Measurements from ENCODE around the gene GJB5.
"Not testable (repeated sequence)": the region's sequence is repeated elsewhere in the genome, so short reads cannot be mapped to it uniquely, and the experiment has no call there.

Gene GJB5

DNA sequence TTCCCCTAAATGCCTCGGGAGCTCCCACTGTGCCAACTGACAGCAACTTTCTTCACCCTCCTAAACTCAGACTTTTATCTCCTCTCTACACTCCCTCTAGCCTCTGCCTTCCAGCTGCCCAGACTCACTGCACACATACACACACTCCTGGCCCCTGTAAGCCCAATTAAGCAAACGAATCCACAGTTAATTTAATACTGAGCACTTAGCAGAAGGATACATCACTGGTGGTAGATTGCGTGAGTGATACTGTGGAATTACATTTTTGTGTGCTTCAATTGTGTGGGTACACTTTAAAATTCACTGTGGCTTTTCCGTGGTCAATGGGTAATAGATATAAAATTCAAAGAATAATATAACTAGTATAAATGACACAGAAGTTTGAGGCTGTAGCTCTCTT, 33.6 kb upstream of the GJB5 start:
- DNase-seq (ENCODE audit: insufficient read length, low spot score) (no peak), FAIRE-seq (no peak)
- TF ChIP-seq PAX5 (IDR thresholded peaks at IDR 0.05; ENCODE audit: insufficient read depth, low read length, severe bottlenecking) (no peak), POLR2A (IDR thresholded peaks at IDR 0.05; ENCODE audit: low read depth, low read length) (no peak), SPI1 (IDR thresholded peaks at IDR 0.05; ENCODE audit: low read depth, low read length) (no peak), POU2F2 (IDR thresholded peaks at IDR 0.05; ENCODE audit: low read depth, low read length) (no peak), TAF1 (IDR thresholded peaks at IDR 0.05; ENCODE audit: low read depth, low read length) (no peak), POLR2AphosphoS5 (IDR thresholded peaks at IDR 0.05; ENCODE audit: low read depth, low read length) (no peak)

DNA sequence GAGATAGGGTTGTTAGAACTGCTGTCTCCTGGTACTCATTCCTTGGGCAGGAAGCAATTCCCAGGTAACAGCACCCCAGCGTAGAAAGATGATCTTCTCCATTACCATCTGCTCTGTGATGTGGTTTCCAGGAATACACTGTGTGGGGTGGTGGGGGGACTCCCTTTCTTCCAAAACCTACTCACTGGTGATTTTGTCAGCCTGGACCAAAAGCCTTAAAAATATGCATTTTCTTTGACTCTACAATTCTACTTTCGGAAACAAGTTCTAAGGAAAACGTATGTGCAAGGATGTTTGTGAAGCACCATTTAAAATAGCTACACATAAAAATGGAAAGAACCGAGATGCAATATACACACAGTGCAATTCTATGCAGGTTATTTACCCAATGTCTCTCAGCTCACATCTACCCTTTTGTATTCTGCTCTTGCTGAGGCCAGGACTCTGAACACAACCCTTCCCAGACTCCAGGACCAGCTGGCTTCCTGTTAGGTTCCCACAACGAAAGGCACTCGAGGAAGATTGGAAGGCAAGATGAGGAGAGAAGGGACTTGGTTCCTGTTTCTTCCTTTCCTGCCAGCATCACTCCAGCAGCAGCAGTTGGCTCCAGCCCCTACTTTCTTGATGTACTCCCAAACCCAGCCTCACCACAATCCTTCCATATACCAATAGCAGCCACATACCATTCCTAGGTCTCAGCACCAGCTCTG, 33.0 kb upstream of the GJB5 start:
- TF ChIP-seq POLR2A (IDR thresholded peaks at IDR 0.05; ENCODE audit: low read depth, low read length) (no peak), TAF1 (IDR thresholded peaks at IDR 0.05; ENCODE audit: low read depth, low read length) (no peak), SPI1 (IDR thresholded peaks at IDR 0.05; ENCODE audit: low read depth, low read length) (no peak), POU2F2 (IDR thresholded peaks at IDR 0.05; ENCODE audit: low read depth, low read length) (no peak), PAX5 (IDR thresholded peaks at IDR 0.05; ENCODE audit: insufficient read depth, low read length, severe bottlenecking) (no peak), POLR2AphosphoS5 (IDR thresholded peaks at IDR 0.05; ENCODE audit: low read depth, low read length) (no peak)
- no peak for FAIRE-seq
- DNase-seq (ENCODE audit: insufficient read length, low spot score): no peak

GRCh38 chr1:34726861-34727260, 28.0 kb upstream of the GJB5 start:
- TF ChIP-seq SPI1 (IDR thresholded peaks at IDR 0.05; ENCODE audit: low read depth, low read length): no peak
- no peak for TF ChIP-seq POU2F2 (IDR thresholded peaks at IDR 0.05; ENCODE audit: low read depth, low read length)
- TF ChIP-seq TAF1 (IDR thresholded peaks at IDR 0.05; ENCODE audit: low read depth, low read length): no peak
- TF ChIP-seq POLR2A (IDR thresholded peaks at IDR 0.05; ENCODE audit: low read depth, low read length): no peak
- TF ChIP-seq PAX5 (IDR thresholded peaks at IDR 0.05; ENCODE audit: insufficient read depth, low read length, severe bottlenecking): no peak
- TF ChIP-seq POLR2AphosphoS5 (IDR thresholded peaks at IDR 0.05; ENCODE audit: low read depth, low read length): no peak
- DNase-seq (ENCODE audit: insufficient read length, low spot score) (no peak), FAIRE-seq (no peak)

- TF ChIP-seq POU2F2 (IDR thresholded peaks at IDR 0.05; ENCODE audit: low read depth, low read length): no peak
- no peak for TF ChIP-seq POLR2AphosphoS5 (IDR thresholded peaks at IDR 0.05; ENCODE audit: low read depth, low read length)
- no peak for TF ChIP-seq TAF1 (IDR thresholded peaks at IDR 0.05; ENCODE audit: low read depth, low read length)
- TF ChIP-seq PAX5 (IDR thresholded peaks at IDR 0.05; ENCODE audit: insufficient read depth, low read length, severe bottlenecking): no peak
- no peak for TF ChIP-seq POLR2A (IDR thresholded peaks at IDR 0.05; ENCODE audit: low read depth, low read length)
- TF ChIP-seq SPI1 (IDR thresholded peaks at IDR 0.05; ENCODE audit: low read depth, low read length): no peak
- DNase-seq (ENCODE audit: insufficient read length, low spot score) (no peak), FAIRE-seq (no peak)
These were observed 24.4 kb upstream of the GJB5 start for GRCh38 chr1:34730485-34730884.

DNA sequence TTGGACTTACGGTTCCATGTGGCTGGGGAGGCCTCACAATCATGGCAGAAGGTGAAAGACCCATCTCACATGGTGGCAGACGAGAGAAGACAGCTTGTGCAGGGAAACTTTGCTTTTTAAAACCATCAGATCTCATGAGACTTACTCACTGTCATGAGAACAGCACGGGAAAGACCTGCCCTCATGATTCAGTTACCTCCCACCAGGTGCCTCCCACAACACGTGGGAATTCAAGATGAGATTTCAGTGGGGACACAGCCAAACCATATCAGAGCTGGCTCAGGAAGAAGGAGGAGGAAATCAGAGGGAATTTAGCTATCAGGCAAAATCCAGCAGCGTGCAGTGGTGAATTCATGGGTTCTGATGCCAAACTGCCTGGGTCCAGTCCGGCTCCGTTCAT, 22.0 kb upstream of the GJB5 start:
- not testable (repeated sequence) for FAIRE-seq; DNase-seq (ENCODE audit: insufficient read length, low spot score)

DNA sequence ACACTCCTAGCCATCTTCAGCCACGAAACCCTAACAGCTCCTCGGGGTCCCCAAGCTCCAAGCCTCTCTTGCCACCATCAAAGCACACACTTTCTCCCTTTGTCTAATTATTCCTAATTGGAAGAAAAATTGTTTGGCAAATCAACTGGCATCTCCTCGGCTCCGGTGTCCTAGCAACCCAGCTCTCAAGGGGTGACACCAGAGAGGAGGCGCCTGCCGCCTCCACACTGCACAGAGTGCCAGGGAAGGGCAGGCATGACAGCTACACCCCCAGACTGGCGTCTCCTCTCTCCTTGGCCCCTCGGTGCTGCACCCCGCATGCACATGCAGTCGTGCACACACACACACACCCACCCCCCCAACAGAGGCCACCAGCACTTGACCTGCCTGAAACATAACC, 18.2 kb upstream of the GJB5 start:
- no peak for DNase-seq (ENCODE audit: insufficient read length, low spot score)
- no peak for FAIRE-seq
- TF ChIP-seq POLR2AphosphoS5 (IDR thresholded peaks at IDR 0.05; ENCODE audit: low read depth, low read length) (no peak), POLR2A (IDR thresholded peaks at IDR 0.05; ENCODE audit: low read depth, low read length) (no peak), TAF1 (IDR thresholded peaks at IDR 0.05; ENCODE audit: low read depth, low read length) (no peak), POU2F2 (IDR thresholded peaks at IDR 0.05; ENCODE audit: low read depth, low read length) (no peak)

DNA sequence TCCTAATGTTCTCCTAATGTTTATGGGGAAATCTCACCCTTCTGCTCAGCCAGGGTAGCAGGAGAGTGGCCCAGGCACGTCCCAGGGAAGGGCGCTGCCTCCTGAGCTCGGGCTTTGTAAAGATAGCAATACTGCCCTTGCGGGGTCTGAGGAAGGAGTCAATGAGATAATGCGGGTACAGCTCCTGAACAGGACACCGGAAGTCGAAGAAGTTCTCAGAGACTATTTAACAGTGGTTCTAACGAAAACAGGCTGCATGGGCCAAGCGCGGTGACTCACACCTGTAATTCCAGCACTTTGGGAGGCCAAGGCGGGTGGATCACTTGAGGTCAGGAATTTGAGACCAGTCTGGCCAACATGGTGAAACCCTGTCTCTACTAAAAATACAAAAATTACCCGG, 17.6 kb upstream of the GJB5 start:
- DNase-seq (ENCODE audit: insufficient read length, low spot score); FAIRE-seq: not testable (repeated sequence)

DNA sequence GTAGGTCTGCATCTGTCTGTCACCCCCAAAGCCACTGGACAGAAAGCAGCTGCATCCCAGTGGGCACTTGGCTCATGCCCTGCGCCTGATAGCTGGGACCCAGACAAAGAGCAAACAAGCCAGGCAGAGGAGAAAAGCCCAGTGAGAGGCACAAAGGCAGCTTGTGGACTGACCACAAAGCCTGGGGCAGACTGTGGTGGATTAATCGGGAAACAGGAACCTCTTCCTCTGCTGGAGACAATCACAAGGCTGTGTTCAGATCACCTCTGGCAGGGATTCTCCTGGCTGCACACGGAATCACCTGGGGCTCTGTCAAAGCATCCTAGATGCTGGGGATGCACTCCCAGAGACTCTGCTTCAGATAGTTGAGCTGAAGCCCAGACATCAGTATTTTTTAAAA, 15.2 kb upstream of the GJB5 start:
- TF ChIP-seq SPI1 (IDR thresholded peaks at IDR 0.05; ENCODE audit: low read depth, low read length): no peak
- no peak for TF ChIP-seq PAX5 (IDR thresholded peaks at IDR 0.05; ENCODE audit: insufficient read depth, low read length, severe bottlenecking)
- no peak for TF ChIP-seq TAF1 (IDR thresholded peaks at IDR 0.05; ENCODE audit: low read depth, low read length)
- no peak for TF ChIP-seq POLR2AphosphoS5 (IDR thresholded peaks at IDR 0.05; ENCODE audit: low read depth, low read length)
- TF ChIP-seq POU2F2 (IDR thresholded peaks at IDR 0.05; ENCODE audit: low read depth, low read length): no peak
- DNase-seq (ENCODE audit: insufficient read length, low spot score): no peak
- FAIRE-seq: no peak

DNA sequence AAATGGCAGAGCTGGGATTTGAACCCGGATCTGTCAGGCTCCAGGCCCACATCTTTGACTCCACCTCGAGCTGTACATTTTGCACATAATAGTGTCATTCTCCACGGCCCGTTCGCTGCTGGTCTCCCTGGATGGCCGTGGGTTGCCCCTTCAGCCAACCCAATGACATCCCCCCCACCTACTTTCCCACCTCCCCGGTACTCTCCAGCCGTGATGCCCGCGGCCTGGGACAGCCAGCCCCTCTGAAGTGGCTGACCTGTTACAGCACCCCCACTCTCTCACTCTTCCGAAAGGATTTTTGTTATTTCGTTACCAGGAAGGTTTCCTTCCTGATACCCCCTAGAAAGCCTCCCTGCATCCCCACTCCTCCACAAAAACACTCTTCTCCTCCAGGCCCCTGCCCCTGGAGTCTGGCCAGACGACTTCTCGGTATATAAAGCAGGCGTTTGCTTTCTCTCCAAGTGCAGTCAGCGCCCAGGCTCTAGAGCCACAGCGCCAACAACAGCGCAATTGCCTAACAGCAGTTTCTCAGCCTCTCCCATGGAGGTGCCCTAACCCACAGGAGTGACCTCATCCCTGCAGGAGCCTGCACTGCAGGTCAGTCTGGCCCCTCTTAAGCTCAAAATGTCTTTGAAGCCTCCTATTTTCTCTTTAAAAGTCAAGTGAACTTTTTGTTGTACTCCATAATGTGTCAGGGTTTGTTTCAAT, 14.5 kb upstream of the GJB5 start:
- FAIRE-seq (no peak), DNase-seq (ENCODE audit: insufficient read length, low spot score) (no peak)
- TF ChIP-seq PAX5 (IDR thresholded peaks at IDR 0.05; ENCODE audit: insufficient read depth, low read length, severe bottlenecking) (no peak), POU2F2 (IDR thresholded peaks at IDR 0.05; ENCODE audit: low read depth, low read length) (no peak), SPI1 (IDR thresholded peaks at IDR 0.05; ENCODE audit: low read depth, low read length) (no peak), TAF1 (IDR thresholded peaks at IDR 0.05; ENCODE audit: low read depth, low read length) (no peak), POLR2A (IDR thresholded peaks at IDR 0.05; ENCODE audit: low read depth, low read length) (no peak), POLR2AphosphoS5 (IDR thresholded peaks at IDR 0.05; ENCODE audit: low read depth, low read length) (no peak)

GRCh38 chr1:34742667-34743270, 12.1 kb upstream of the GJB5 start:
- TF ChIP-seq TAF1 (IDR thresholded peaks at IDR 0.05; ENCODE audit: low read depth, low read length) (no peak), PAX5 (IDR thresholded peaks at IDR 0.05; ENCODE audit: insufficient read depth, low read length, severe bottlenecking) (no peak), POLR2AphosphoS5 (IDR thresholded peaks at IDR 0.05; ENCODE audit: low read depth, low read length) (no peak), POU2F2 (IDR thresholded peaks at IDR 0.05; ENCODE audit: low read depth, low read length) (no peak), POLR2A (IDR thresholded peaks at IDR 0.05; ENCODE audit: low read depth, low read length) (no peak), SPI1 (IDR thresholded peaks at IDR 0.05; ENCODE audit: low read depth, low read length) (no peak)
- FAIRE-seq: peak; percentile 83
- DNase-seq (ENCODE audit: insufficient read length, low spot score): peak; percentile 92

Measured in GM12891 (cell line).